HG02840 (cell line): ENCODE data around the gene PROM2.

ENCODE experiments used
- ATAC-seq: cut with Tn5 transposase; IDR thresholded peaks from one replicate; pipeline ENCODE4 v1.9.1; 2021; ENCODE audit warnings: mild to moderate bottlenecking, moderate library complexity, moderate number of reproducible peaks; ENCODE audit not compliant: unreplicated experiment, low FRiP score

The PROM2 gene

DNA sequence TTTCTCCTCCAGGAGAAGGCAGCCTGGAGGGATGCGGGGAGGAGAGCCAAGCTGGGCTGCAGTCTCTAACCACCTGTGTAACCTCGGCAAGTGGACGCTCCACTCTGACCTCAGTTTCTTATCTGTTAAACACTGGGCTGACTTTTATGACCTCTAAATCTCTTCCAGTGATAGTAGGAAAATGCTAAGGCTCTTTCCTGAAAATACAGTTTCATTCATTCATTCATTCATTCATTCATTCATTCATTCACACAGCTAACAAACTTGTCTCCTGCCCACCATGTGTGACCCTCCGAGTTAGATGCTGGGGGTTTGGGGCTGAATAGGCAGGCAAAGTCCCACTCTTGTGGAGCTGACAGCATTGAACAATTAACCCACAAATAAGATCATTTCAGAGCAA lies 9.3 kb downstream of the PROM2 start:
- no peak for ATAC-seq

DNA sequence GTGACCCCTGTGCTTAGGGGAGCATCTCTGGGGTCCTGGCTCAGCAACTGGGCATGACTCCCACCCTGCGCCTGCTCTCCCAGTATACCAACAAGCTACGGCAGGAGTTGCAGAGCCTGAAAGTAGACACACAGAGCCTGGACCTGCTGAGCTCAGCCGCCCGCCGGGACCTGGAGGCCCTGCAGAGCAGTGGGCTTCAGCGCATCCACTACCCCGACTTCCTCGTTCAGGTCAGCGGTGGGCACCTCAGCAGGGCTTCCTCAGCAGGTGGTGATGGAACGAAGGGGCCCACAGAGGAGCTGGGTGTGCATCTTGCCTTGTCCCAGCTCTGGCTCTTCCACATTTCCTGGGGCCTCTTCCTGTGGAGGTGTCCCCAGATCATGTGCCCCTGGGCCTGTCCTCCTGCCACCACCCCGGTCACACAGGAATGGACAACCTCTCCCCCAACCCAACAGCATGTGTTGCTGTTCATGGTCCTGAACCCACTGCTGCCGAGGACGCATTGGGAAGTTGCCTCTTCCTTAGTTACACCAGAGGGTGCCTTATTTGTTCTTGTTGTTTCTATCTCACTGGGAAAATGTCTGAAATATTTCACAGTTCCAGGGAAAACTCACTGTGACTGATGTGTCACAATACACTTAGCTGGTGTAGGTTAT lies 10.8 kb downstream of the PROM2 start:
- no peak for ATAC-seq

DNA sequence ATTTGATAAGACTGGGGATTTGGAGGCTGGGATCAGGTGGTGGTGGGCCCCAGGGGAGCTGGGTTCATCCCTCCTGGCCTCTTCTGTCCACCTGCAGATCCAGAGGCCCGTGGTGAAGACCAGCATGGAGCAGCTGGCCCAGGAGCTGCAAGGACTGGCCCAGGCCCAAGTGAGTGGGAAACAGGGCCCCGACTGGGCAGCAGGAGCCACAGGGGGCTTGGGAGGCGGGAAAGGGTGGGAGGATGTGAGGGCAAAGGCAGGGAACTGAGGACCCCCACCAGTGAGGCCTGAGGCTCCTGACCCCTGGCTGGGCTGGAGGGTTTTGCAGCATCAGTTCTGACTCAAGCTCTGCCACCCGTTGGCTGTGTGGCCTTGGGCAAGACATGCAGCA lies 11.3 kb downstream of the PROM2 start:
- ATAC-seq = no peak

DNA sequence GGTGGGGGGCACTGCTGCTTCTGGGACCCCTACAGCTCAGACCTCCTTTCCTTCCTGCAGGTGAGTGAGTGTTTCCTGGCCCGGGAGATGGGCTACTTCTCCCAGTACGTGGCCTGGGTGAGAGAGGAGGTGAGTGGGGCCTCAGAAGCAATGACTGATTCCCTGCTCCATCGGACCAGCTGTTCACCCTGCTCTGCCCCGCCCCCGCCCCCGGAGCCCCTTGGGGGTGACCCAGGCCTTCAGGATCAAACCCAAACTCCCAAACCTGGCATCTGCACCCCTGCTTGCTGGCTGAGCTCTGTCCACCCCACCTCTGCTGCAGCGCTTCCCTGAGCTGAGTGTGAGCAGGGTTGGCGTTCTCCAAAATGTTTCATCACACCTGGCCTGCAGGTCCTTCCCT lies 13.1 kb downstream of the PROM2 start:
- ATAC-seq = no peak

DNA sequence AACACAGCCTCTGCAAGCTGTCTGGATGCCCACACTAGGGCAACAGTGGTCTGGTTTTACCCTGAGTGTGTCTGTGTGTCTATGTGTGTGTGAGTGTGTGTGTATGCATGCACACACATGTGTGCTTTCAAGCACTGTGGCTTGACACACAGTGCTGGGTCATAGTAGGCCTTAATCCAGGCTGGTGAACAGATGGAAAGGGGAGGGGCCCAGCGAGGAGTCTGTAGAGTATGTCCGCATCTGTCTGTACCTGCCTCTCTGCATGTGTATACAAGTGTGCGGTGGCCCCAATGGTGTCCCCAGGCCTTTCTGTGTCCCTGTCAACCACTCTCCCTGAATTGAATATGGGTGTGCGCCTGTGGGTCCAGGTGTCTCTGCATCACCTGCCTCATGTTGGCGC lies 13.6 kb downstream of the PROM2 start:
- no peak for ATAC-seq

DNA sequence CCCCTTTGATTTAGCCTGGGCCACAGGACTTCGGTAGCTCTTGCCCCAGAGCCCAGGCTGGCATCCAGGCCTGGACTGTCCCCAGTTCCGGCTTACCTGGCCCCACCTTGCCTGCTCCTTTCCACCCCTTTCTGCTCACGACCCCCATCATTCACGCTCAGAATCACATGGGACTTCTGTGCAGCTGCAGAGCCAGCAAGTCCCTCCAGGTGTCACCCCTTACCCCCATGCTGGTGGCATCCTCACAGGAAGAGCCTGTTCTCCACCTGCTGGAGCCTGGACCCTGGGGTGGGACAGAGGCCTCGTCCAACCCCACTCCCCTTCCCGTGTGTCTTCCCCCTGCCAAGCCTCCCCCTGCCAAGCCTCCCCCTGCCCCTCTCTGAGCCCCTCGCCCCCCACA lies 15.0 kb downstream of the PROM2 start:
- ATAC-seq = no peak

DNA sequence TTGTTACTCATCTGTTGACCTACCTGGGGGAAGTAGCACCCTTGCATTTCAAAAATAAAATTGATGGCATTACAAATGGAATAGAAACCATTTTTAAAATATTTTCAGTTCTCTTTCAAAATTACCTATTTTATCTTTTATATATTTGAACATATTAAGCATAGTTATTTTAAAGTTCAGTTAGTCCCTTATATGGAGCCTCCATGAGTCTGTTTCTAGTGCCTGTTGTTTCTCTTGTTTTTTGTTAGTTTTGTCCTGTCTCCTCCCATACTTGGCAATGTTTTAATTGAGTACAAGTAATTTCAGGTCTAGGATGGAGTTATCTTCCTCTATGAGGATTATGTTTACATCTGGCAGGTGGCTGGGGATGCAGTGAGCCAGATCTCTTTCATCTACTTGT lies 17.0 kb downstream of the PROM2 start:
- ATAC-seq = no peak

DNA sequence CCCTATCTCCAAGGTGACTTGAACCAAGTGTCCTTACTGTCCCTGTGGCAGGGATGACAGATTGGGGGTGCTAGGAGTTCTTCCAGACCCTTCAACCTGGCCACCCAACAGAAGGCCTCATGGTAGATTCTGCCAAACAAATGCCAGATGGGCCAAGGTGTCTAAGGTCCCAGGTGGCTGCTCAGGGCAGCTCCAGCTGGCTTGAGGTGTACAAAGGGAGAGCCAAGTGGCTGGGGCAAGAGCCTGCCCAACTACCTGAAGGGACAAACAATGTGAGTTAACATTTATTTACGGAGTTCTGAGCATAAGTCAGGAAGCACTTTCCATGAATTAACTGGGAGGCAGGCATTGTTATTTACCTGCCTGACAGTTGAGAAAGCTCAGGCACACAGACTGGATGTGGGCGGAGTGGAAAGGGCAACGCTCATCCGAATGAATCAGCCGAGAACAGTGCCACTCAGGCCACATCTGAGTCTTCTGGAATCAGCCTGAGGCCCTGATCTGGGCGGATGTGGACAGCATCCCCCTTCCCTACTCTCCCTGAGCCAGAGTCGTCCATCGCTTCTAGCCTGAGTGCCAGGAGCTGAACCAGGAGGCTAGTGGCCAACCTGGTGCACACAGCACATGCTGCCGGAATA lies 18.5 kb downstream of the PROM2 start:
- no peak for ATAC-seq

DNA sequence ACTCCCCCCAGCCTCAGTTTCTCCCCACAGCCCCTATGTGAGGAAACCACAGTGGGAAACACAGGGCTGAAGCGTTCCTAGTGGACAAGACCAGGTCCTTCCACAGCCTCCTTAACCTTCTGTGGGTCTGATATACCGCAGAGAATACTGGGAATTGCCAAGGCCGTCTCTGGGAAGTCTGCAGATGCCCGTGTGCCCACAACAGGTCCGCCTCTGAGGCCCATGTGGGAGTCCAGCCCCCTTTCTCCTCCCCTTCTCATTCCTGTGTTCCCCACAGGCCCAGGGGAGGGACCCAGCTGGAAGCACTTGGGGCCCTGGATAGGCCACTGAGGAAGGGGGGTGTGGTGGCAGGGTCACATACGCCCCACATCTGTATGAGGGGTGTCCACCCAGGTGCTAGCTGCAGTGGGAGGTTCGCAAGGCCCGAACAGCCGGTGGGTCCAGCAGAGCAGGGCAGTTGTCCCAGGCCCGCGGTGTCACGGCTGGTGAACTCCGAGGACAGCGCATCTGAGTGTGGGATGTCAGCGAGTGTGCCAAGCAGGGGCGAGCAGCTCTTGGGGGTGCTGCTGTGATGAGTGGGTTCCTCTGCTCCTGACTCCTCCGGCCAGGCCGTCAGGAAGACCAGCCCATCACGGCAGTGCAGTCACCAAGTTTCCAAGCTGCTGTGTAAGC lies 20.5 kb downstream of the PROM2 start:
- no peak for ATAC-seq

DNA sequence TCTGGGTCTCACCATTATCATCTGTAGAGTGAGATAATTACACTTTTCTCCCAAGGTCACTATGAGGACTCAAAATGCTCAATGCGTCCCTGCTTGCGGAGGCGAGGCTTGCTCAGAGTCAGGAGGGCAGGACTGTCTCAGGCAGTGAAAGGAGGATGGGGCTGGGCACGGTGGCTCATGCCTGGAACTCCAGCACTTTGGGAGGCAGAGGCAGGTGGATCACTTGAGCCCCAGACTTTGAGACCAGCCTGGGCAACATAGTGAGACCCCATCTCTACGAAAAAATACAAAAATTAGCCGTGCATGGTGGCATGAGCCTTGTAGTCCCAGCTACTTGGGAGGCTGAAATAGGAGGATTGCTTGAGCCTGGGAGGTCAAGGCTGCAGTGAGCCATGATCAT lies 21.1 kb downstream of the PROM2 start:
- no peak for ATAC-seq

DNA sequence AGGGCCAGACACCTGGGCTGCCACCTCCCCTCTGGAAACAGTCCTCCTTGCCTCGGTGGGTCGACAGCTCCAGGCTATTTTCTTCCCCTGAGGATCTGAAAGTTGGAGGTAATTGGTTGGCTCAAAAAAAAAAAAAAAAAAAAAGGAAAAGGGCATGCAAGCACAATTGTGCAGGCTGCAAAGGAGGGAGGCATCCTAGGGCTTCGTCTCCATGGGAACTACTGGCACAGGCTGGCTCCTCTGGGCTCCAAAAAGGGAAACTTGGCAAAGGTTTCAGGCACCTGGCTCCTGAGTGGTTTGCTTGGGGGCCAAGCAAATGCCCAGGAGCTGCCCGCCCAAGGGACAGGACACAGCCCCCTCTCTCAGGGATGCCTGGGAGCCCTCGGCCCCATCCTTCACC lies 21.8 kb downstream of the PROM2 start:
- no peak for ATAC-seq

DNA sequence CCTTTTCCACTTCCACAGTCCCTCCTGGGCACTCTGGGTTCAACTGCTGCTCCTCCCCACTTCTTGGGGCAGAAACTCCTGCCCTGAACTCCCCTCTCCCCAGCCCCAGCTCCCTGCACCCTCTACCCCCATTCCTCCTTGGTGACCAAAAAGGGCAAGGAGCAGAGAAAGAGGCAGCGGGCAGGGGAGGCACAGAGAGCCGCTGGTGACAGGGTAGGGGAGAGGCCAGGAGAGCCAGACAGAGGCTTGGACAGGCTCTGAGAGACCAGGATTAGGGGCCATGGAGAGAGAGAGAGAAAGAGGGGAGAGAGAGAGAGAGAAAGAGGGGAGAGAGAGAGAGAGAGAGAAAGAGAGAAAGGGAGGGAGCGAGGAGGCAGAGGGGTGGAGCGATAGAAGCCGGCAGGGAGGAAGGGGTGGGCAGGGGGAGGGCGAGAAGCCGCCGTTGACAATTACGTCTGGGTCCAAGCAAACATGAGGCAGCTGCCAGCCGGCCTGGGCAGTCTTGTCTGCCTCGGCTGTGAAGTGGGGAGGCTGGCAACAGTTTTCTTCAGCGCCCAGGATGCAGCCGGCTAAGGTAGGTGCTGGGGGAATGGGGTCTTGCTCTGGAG lies 22.7 kb downstream of the PROM2 start, which contains the start of gene KCNIP3:
KCNIP3 (plus strand) TSS at position 468 of the 608 bp plus-strand sequence; CDS start at position 560, 92 bp downstream.
- no peak for ATAC-seq

DNA sequence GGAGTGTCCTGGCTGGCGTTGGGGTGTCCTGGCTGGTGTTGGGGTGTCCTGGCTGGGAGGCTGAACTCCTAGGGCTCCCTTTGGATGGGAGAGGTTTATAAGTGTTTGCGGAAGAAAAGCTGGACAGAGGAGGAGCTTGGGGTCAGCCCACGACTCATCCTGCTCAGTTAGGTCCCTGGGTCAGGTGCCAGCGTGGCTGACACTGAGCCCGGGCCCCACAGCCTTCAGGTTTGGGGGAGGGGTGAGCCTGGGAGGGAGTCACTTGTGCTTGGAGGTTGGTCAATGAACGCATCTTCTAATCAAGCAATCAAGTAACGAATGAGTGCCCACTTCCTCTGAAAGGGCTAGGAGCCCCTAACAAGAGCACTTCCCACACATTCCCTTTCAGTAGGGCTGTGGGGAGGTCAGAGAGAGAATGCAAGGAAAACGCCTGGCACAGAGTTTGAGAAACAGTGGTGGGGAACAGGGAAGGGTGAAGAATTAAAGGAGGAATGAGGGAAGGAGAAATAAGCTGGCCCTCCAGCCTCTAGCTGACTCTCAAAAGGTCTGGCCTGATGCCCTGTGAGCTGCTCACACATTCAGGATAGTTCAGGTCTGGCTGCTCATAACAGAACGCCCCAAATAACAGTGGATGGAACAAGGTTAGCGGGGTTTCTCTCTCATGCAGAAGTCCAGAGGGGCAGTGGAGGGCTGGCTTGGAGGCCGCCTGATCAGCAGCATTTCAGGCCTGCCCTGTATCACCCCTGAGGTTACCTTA lies 23.6 kb downstream of the PROM2 start:
- ATAC-seq = no peak

DNA sequence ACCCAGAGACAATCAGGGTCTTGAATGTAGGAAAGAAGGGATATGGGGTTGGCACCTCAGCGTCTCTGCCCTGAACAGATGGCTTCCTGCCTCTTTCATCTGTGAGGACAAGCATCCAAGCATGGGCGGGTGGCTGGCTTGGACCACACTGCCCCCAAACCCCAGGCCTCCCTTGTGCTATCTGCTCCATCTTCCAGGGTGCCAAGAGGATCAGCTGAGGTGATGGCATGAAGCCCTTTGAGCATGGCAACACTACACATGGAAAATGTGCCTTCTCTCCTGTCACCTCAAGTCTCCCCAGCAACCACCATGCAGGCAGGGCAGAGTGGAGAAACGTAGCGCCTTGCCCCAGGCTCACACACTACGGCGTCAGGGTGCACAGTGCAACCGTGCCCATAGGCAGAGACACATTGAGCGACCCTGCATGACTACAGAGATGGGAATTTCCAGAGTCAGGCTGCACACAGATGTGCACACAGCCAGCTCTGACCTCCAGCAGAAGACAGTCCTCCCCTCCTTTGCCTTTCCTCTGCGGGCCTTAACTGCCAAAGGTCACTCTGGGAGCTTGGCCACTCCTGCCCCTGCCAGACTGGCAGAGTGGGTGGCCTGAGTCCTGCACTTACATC lies 24.4 kb downstream of the PROM2 start:
- ATAC-seq = no peak

DNA sequence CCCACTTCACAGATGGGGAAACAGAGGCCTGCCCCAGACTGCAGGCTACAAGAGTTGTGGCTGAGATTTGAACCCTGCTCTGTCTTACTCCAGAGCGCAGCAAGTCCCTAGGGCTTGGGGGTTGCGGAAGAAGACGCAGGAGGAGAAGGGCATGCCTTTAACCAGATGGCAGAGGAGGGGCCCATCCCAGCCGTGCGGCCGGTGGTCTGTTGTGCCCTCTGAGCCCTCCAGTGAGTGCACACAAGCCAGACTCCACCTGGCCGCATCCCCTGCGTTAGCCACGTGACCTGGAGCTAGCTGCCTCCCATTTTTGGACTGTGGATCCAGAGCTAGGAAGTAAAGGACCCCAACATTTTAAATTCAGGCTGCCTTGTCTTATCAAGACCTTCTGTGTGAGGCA lies 25.7 kb downstream of the PROM2 start:
- ATAC-seq = no peak

DNA sequence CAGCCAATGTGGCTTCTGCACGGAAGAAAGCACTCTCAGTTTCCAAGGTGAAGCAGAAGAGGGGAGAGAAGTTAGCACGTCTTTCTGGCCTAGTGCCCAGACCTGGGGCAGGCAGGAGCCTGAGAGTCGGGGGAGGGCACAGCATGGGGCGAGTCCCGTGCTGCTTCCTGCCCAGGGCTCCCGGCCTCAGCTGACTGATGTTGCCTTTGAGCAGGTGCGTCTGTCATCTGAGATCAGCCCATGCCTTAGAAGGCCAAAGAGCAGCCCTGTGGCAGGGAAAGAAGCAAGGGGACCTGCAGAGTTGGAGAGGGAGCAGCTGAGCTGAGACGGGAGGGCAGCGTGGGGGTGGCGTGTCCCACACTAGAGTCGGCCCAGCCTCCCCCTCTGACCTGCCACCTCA lies 26.2 kb downstream of the PROM2 start:
- ATAC-seq = no peak

DNA sequence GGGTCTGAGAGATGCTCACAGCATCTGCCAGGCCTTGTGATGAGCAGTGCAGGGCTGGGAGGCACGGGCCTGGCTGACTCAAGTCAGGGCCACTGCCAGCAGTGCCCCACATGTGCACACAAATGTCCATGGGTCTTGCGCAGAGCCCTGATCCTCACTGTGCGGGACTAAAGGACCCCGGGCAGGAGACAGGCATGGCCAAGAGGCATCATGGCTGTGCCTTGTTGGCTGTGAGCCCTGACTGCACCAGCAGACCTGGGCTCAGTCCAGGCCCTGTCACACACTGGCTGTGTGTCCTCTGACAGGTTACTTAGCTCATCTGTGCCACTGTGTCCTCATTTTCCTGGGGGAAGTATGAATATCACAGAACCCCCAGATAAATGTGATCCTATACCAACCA lies 26.9 kb downstream of the PROM2 start:
- ATAC-seq = no peak

DNA sequence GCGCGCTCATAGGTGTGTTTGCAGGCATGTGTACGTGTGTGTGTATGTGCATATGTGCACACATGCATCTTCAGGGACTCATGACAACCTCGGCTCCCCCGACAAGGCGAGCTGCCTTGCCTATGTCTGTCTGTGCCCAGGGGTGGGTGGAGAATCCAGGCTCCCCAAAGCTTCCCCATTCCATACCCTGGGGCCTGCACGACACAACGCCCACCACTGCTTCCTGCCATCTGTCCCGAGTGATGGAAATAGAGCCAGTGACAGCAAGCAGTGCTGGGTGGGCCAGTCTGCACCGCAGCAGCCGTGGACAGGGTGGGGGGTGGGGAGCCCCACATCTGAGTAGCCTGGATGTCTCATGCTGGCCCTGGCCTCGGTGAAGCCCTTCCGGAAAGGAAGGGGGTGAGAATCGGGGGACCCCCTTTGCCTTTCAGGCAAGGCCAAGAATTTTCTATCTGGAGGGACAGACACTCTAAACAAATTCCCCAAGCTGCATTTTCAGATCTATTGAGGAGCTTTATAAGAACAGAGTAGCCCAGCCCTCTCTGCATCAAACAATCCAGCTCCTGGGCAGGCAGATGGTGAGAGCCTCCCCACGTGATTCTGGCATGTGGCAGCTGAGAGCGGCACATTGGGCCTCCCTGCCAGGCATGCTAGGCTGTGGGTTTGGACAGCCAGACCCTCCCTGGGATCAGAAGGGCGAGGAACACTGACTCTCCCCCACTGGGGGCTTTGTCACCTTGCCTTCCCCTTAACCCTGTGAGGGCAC lies 27.8 kb downstream of the PROM2 start:
- ATAC-seq = no peak

DNA sequence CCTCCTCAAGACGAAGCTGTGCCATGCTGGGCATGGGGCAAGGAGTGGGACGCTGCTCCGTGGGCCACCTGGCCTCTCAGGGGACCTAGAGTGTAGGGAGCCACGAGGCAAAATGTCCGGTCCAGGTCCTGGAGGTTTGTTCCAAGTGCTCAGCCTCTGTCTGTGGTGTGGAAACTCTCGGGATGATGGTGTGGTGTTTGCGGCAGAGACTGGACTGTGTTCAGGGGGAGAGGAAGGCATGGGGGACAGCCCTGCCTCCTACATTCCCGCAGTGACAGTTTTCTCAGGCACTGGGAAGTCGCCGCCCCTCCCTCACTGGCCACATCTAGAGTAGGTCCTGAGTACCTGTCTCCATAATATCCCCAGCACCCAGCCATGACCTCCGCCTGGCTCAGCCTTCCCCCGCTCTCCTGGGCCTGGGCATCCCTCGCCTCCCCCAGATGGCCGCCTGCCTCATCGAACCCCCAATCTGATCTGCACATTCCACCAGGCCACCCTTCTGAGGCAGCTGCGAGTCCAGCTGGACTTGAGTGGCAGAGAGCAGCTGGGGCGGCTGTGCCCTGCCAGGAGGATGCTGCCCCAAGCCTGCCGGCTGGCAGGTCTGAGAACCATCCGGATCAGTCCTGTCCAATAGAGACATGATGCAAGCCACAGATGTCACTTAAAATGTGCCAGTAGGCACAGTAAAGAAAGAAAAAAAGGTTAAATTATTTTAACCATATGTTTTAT lies 29.1 kb downstream of the PROM2 start:
- no peak for ATAC-seq
